SH-SY5Y (cell line): ENCODE results near the gene PPM1H.

Source experiments
- GATA2 ChIP-seq: IDR thresholded peaks from 2 replicates; pipeline ENCODE4 v1.6.1; 2011; ENCODE audit warnings: mild to moderate bottlenecking, low read depth, low read length
- GATA3 ChIP-seq: IDR thresholded peaks from 2 replicates; pipeline ENCODE4 v1.6.1; 2011; ENCODE audit warnings: low read depth, mild to moderate bottlenecking, low read length, moderate library complexity

- TF ChIP-seq GATA2: no peak
- no peak for TF ChIP-seq GATA3
Measured at GRCh38 chr12:62655666-62656151, 279.2 kb downstream of the PPM1H start.
